ENCODE measurements around the gene ERG. TPM values are rescaled to one million over a fixed set of nuclear protein-coding genes. Genes with fewer than 3 reads are reported as not detected.

The ERG gene
- total RNA-seq, 1 experiment from 2014 or later: 0.11 TPM

DNA sequence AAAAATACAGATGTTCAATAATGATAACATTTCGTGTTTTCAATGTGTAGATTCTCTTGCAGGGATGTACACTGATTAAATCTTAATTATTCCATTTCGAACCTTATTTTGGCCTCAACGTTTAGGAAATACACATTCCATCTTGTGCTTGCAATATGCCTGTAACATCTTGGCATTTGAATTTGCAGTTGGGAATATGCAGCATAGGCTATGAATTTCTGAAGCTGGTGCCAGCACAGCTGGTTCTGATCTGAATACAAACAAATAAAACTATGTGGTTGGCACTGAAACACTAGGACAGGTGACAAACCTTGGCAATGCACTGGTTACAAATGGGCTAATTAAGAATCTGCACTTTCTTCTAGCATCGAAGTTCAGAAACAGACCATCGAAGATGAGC lies 108.4 kb downstream of the ERG start:
- Histone ChIP-seq H2BK12ac (ENCODE audit: insufficient read length, low read depth, low read length) (no peak overlapping the region), H3K4me1 (ENCODE audit: insufficient read depth, low read length) (0 out of 2 replicates have a peak, but pooled peaks cover 3% of the 10 kb centered on the region), H3K9me3 (ENCODE audit: control insufficient read depth, low read depth, low read length) (no peaks in the 10 kb centered on the region), H4K20me1 (ENCODE audit: control insufficient read depth, insufficient read depth, insufficient read length) (no peaks in the 10 kb centered on the region), H4K5ac (ENCODE audit: insufficient read length, low read depth, low read length) (no peak overlapping the region), H3K23me2 (ENCODE audit: insufficient read length, low read depth, low read length, poor library complexity, severe bottlenecking) (no peaks in the 10 kb centered on the region), H3K4ac (ENCODE audit: low read depth, low read length) (no peak overlapping the region), H2AK5ac (ENCODE audit: insufficient read length, low read length) (no peak overlapping the region), H4K91ac (ENCODE audit: insufficient read length, low read depth, low read length) (no peak overlapping the region), H2AFZ (ENCODE audit: low read length) (no peak overlapping the region), H3K18ac (ENCODE audit: insufficient read length, low read depth, low read length) (no peak overlapping the region), H3K79me2 (ENCODE audit: insufficient read depth, low read length) (no peaks in the 10 kb centered on the region), H2BK15ac (ENCODE audit: low read depth, low read length) (no peak overlapping the region), H3K79me1 (ENCODE audit: insufficient read depth, low read depth, low read length, poor library complexity, severe bottlenecking) (no peaks in the 10 kb centered on the region), H3K27me3 (ENCODE audit: insufficient read depth, low read length) (no peaks in the 10 kb centered on the region), H3K4me2 (ENCODE audit: insufficient read depth, insufficient read length, low read length) (no peak overlapping the region), H3K23ac (ENCODE audit: insufficient read length, low read depth, low read length) (no peak overlapping the region), H3K9ac (ENCODE audit: extremely low read depth, insufficient read length, low read length) (no peak overlapping the region), H2BK20ac (ENCODE audit: low read depth, low read length, poor library complexity, severe bottlenecking) (no peak overlapping the region), H3T11ph (ENCODE audit: low read length) (no peak overlapping the region), H2BK120ac (ENCODE audit: low read depth, low read length, poor library complexity, severe bottlenecking) (no peak overlapping the region), H4K8ac (replicated peaks; ENCODE audit: insufficient read length, low read depth, low read length) (no peak overlapping the region), H3K14ac (ENCODE audit: insufficient read depth, low read length) (no peak overlapping the region), H2BK5ac (ENCODE audit: insufficient read length, low read length) (no peak overlapping the region), H3K56ac (ENCODE audit: insufficient read length, low read depth, low read length) (no peak overlapping the region), H3K27ac (ENCODE audit: insufficient read length, low read depth, low read length) (no peak overlapping the region)
- Mint-ChIP-seq H3K4me3 (no peak overlapping the region), H3K9me3 (no peaks in the 10 kb centered on the region; a peak in 1 of 5 replicates), H3K4me1 (peaks cover 6 to 15% of the 10 kb centered on the region in 2 experiments), H3K36me3 (ENCODE audit: insufficient read depth in 1 of 3, low read depth in 3 of 3) (no peaks in the 10 kb centered on the region; a peak in 1 of 7 replicates), H3K27ac (no peak overlapping the region), H3K27me3 (ENCODE audit: low read depth) (no peaks in the 10 kb centered on the region)
- WGBS (ENCODE audit: extremely low coverage, insufficient read length, low lambda C conversion rate): no CpG with 5 or more reads among the region's 5 CpGs
- TF ChIP-seq, protein P1, sequence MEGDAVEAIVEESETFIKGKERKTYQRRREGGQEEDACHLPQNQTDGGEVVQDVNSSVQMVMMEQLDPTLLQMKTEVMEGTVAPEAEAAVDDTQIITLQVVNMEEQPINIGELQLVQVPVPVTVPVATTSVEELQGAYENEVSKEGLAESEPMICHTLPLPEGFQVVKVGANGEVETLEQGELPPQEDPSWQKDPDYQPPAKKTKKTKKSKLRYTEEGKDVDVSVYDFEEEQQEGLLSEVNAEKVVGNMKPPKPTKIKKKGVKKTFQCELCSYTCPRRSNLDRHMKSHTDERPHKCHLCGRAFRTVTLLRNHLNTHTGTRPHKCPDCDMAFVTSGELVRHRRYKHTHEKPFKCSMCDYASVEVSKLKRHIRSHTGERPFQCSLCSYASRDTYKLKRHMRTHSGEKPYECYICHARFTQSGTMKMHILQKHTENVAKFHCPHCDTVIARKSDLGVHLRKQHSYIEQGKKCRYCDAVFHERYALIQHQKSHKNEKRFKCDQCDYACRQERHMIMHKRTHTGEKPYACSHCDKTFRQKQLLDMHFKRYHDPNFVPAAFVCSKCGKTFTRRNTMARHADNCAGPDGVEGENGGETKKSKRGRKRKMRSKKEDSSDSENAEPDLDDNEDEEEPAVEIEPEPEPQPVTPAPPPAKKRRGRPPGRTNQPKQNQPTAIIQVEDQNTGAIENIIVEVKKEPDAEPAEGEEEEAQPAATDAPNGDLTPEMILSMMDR (conservative IDR thresholded peaks at IDR 0.05): no peak
- no peak for DNase-seq

Measured in H9 (cell line).